GF-D8 (cell line): ENCODE results near the gene BUD23.

Experiments used
- DNase-seq: peaks from one replicate; lab custom pipeline; 2025; lab: John Stamatoyannopoulos, UW

BUD23 gene

DNA sequence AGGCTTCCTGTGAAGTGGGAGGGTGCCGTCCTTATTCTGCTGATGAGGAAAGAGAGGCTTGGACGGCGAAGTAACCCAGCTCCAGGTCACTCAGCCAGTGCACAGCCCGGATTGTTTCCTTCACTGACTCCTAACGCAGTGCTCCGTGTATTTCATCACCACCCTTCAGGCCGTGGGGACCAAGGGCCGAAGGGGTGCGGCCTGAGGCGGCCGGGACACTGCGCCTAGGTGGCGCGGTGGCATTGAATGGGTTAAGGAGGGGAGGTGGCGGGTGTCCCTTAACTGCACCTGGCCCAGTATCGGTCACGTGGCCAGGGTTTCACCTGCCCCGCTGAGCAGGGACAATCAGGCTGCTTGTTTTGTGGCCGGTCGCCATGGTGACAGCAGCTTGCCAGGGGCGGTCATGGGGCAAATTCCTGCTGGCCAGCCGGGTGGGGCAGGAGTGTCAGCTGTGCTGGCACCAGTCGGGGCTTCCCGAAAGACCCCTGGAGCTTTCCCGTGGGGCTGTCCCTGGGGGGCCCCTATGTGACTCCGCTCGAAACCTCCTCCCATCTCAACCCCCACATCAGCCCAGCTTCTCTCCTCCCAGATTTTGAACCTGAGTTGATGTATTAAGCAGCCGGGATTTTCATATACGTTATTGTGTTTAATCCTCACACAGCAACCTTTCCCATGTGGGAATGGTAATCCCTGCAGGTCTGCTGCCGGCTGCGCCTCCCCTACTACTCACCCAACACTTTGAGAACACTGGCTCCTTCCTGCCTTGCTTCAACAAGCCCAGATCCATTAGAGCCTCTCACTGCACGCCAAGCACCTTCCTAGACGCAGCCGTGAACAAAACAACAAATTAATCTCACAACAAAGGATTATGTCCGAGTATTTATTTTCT, 59.6 kb downstream of the BUD23 start:
- no peak for DNase-seq

GRCh38 chr7:73746378-73746777, 63.0 kb downstream of the BUD23 start:
- no peak for DNase-seq
